WTC11 (cell line): ENCODE measurements around the gene HSD17B12. TPM values are rescaled to one million over a fixed set of nuclear protein-coding genes. Genes with fewer than 3 reads are reported as not detected.

ENCODE experiments used
- ATAC-seq: fragments of 200-7000 bp; cut with Tn5 transposase; 2 replicates; pipeline ENCODE4 v1.10.0; 2021; ENCODE audit warnings: mild to moderate bottlenecking, moderate library complexity
- CTCF ChIA-PET: fragments of 300-600 bp; sonication (Branson Sonifier 250); formaldehyde crosslinking; loops from one replicate; lab custom pipeline; 2021; ENCODE audit warnings: antibody characterized with exemption; lab: Charles Lee
- POLR2A ChIA-PET: fragments of 350-600 bp; sonication (Branson Sonifier 250); formaldehyde crosslinking; loops from one replicate; lab custom pipeline; 2021; ENCODE audit warnings: antibody characterized with exemption; lab: Charles Lee
- DNase-seq: peaks from one replicate; pipeline ENCODE4 v3.0.0; 2021; ENCODE audit warnings: low spot score
- H3K27ac Mint-ChIP-seq: 2 replicates; pipeline ENCODE4 v1.8.0; 2021; ENCODE audit warnings: mixed read lengths
- H3K27me3 Mint-ChIP-seq: 2 replicates; pipeline ENCODE4 v1.8.0; 2021; ENCODE audit warnings: low read depth, mild to moderate bottlenecking, moderate library complexity, mixed read lengths
- H3K36me3 Mint-ChIP-seq: 2 replicates; pipeline ENCODE4 v1.8.0; 2021; ENCODE audit warnings: mixed read lengths
- H3K4me1 Mint-ChIP-seq: 2 replicates; pipeline ENCODE4 v1.8.0; 2022; ENCODE audit warnings: mixed read lengths
- H3K4me3 Mint-ChIP-seq: 2 replicates; pipeline ENCODE4 v1.8.0; 2021; ENCODE audit warnings: mild to moderate bottlenecking, moderate library complexity, mixed read lengths
- H3K9me3 Mint-ChIP-seq: 2 replicates; pipeline ENCODE4 v1.8.0; 2021; ENCODE audit warnings: mixed read lengths
- CBFB ChIP-seq: sonication (generic); formaldehyde crosslinking; IDR thresholded peaks from 2 replicates; pipeline ENCODE4 v1.8.1; 2022; ENCODE audit warnings: mild to moderate bottlenecking, low read depth, missing genetic modification reagents
- EMX1 ChIP-seq: fragments of 250-450 bp; sonication (Bioruptor Pico); IDR thresholded peaks from 2 replicates; pipeline ENCODE4 v1.8.0; 2021; ENCODE audit warnings: mild to moderate bottlenecking
- FOXK1 ChIP-seq: sonication (generic); formaldehyde crosslinking; IDR thresholded peaks from 2 replicates; pipeline ENCODE4 v1.8.0; 2022; ENCODE audit warnings: mild to moderate bottlenecking, moderate library complexity, missing genetic modification reagents
- GABPB1 ChIP-seq: sonication (generic); formaldehyde crosslinking; IDR thresholded peaks from 2 replicates; pipeline ENCODE4 v1.8.1; 2023; ENCODE audit warnings: mild to moderate bottlenecking, missing genetic modification reagents
- GTF2I ChIP-seq: fragments of 250-450 bp; sonication (Bioruptor Pico); conservative IDR thresholded peaks from 2 replicates; pipeline ENCODE4 v1.4.0; 2021; ENCODE audit warnings: mild to moderate bottlenecking
- HMGA2 ChIP-seq: fragments of 250-450 bp; sonication (Bioruptor Pico); IDR thresholded peaks from 2 replicates; pipeline ENCODE4 v1.4.0; 2021; ENCODE audit warnings: mild to moderate bottlenecking, moderate library complexity
- NFATC4 ChIP-seq: fragments of 250-450 bp; sonication (Bioruptor Pico); IDR thresholded peaks from 2 replicates; pipeline ENCODE4 v1.9.0; 2021; ENCODE audit warnings: mild to moderate bottlenecking
- NFE2L1 ChIP-seq: sonication (generic); formaldehyde crosslinking; IDR thresholded peaks from 2 replicates; pipeline ENCODE4 v1.8.1; 2023; ENCODE audit warnings: missing genetic modification reagents
- NFYB ChIP-seq: sonication (generic); formaldehyde crosslinking; conservative IDR thresholded peaks from 2 replicates; pipeline ENCODE4 v1.8.0; 2022; ENCODE audit warnings: low read depth, missing genetic modification reagents
- NR1H2 ChIP-seq: sonication (generic); formaldehyde crosslinking; IDR thresholded peaks from 2 replicates; pipeline ENCODE4 v1.9.0; 2021; ENCODE audit warnings: mild to moderate bottlenecking, moderate library complexity, missing genetic modification reagents
- NR3C1 ChIP-seq: sonication (generic); formaldehyde crosslinking; conservative IDR thresholded peaks from 2 replicates; pipeline ENCODE4 v1.8.1; 2023; ENCODE audit warnings: low read depth, mild to moderate bottlenecking, missing genetic modification reagents
- TEAD1 ChIP-seq: sonication (generic); formaldehyde crosslinking; IDR thresholded peaks from 2 replicates; pipeline ENCODE4 v1.8.0; 2022; ENCODE audit warnings: mild to moderate bottlenecking, missing genetic modification reagents
- ZNF138 ChIP-seq: sonication (generic); formaldehyde crosslinking; conservative IDR thresholded peaks from 2 replicates; pipeline ENCODE4 v1.8.1; 2022; ENCODE audit warnings: mild to moderate bottlenecking, moderate library complexity, missing genetic modification reagents
- total RNA-seq: library from RNA; stranded (reverse); gene quantifications from 3 replicates; pipeline ENCODE4 v1.2.3, GENCODE V29; 2021
- TF ChIP-seq, protein P1 (sequence below): sonication (generic); formaldehyde crosslinking; IDR thresholded peaks from 2 replicates; pipeline ENCODE4 v1.8.0; 2023; ENCODE audit warnings: missing genetic modification reagents, mild to moderate bottlenecking, borderline replicate concordance
- TF ChIP-seq, protein P2 (sequence below): sonication (generic); formaldehyde crosslinking; IDR thresholded peaks from 2 replicates; pipeline ENCODE4 v1.8.1; 2023; ENCODE audit warnings: mild to moderate bottlenecking, missing genetic modification reagents, borderline replicate concordance
- TF ChIP-seq, protein P3 (sequence below): fragments of 250-450 bp; sonication (Bioruptor Pico); IDR thresholded peaks from 2 replicates; pipeline ENCODE4 v1.9.0; 2021; ENCODE audit warnings: mild to moderate bottlenecking
- TF ChIP-seq, protein P4 (sequence below): sonication (generic); formaldehyde crosslinking; IDR thresholded peaks from 2 replicates; pipeline ENCODE4 v1.8.1; 2023; ENCODE audit warnings: mild to moderate bottlenecking, missing genetic modification reagents, moderate library complexity
- TF ChIP-seq, protein P5 (sequence below): sonication (generic); formaldehyde crosslinking; IDR thresholded peaks from 2 replicates; pipeline ENCODE4 v1.8.0; 2023; ENCODE audit warnings: missing genetic modification reagents
- TF ChIP-seq, protein P6 (sequence below): sonication (generic); formaldehyde crosslinking; conservative IDR thresholded peaks from 2 replicates; pipeline ENCODE4 v1.8.1; 2023; ENCODE audit warnings: mild to moderate bottlenecking, low read depth, missing genetic modification reagents, moderate library complexity

The HSD17B12 gene
- total RNA-seq, 1 experiment from 2014 or later, result 149 TPM

DNA sequence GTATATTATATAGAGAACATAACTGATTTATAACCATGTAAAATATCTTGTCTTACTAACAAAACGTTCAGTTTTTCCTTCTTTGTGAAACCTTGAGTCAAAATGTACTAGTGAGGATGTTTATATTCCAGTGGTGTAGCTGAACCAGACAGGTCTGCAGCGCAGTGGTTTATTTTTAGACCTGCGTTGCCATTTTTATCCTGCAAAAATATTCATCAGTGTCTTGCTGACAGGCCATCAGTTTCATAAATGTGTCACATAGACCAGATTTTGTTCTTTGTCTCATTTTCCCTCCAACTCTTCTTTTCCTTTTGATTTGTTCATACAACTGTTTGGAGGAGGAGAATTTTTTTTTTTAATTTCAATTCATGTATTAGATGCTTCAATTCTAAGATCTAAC lies 43.1 kb downstream of the HSD17B12 start (continued):
- TF ChIP-seq, protein P1, sequence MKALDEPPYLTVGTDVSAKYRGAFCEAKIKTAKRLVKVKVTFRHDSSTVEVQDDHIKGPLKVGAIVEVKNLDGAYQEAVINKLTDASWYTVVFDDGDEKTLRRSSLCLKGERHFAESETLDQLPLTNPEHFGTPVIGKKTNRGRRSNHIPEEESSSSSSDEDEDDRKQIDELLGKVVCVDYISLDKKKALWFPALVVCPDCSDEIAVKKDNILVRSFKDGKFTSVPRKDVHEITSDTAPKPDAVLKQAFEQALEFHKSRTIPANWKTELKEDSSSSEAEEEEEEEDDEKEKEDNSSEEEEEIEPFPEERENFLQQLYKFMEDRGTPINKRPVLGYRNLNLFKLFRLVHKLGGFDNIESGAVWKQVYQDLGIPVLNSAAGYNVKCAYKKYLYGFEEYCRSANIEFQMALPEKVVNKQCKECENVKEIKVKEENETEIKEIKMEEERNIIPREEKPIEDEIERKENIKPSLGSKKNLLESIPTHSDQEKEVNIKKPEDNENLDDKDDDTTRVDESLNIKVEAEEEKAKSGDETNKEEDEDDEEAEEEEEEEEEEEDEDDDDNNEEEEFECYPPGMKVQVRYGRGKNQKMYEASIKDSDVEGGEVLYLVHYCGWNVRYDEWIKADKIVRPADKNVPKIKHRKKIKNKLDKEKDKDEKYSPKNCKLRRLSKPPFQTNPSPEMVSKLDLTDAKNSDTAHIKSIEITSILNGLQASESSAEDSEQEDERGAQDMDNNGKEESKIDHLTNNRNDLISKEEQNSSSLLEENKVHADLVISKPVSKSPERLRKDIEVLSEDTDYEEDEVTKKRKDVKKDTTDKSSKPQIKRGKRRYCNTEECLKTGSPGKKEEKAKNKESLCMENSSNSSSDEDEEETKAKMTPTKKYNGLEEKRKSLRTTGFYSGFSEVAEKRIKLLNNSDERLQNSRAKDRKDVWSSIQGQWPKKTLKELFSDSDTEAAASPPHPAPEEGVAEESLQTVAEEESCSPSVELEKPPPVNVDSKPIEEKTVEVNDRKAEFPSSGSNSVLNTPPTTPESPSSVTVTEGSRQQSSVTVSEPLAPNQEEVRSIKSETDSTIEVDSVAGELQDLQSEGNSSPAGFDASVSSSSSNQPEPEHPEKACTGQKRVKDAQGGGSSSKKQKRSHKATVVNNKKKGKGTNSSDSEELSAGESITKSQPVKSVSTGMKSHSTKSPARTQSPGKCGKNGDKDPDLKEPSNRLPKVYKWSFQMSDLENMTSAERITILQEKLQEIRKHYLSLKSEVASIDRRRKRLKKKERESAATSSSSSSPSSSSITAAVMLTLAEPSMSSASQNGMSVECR (CRISPR knock-in tag), result no peak
- TF ChIP-seq ZNF138 (CRISPR knock-in tag), result no peak
- TF ChIP-seq, protein P2, sequence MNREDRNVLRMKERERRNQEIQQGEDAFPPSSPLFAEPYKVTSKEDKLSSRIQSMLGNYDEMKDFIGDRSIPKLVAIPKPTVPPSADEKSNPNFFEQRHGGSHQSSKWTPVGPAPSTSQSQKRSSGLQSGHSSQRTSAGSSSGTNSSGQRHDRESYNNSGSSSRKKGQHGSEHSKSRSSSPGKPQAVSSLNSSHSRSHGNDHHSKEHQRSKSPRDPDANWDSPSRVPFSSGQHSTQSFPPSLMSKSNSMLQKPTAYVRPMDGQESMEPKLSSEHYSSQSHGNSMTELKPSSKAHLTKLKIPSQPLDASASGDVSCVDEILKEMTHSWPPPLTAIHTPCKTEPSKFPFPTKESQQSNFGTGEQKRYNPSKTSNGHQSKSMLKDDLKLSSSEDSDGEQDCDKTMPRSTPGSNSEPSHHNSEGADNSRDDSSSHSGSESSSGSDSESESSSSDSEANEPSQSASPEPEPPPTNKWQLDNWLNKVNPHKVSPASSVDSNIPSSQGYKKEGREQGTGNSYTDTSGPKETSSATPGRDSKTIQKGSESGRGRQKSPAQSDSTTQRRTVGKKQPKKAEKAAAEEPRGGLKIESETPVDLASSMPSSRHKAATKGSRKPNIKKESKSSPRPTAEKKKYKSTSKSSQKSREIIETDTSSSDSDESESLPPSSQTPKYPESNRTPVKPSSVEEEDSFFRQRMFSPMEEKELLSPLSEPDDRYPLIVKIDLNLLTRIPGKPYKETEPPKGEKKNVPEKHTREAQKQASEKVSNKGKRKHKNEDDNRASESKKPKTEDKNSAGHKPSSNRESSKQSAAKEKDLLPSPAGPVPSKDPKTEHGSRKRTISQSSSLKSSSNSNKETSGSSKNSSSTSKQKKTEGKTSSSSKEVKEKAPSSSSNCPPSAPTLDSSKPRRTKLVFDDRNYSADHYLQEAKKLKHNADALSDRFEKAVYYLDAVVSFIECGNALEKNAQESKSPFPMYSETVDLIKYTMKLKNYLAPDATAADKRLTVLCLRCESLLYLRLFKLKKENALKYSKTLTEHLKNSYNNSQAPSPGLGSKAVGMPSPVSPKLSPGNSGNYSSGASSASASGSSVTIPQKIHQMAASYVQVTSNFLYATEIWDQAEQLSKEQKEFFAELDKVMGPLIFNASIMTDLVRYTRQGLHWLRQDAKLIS (CRISPR knock-in tag), result no peak
- TF ChIP-seq, protein P3, sequence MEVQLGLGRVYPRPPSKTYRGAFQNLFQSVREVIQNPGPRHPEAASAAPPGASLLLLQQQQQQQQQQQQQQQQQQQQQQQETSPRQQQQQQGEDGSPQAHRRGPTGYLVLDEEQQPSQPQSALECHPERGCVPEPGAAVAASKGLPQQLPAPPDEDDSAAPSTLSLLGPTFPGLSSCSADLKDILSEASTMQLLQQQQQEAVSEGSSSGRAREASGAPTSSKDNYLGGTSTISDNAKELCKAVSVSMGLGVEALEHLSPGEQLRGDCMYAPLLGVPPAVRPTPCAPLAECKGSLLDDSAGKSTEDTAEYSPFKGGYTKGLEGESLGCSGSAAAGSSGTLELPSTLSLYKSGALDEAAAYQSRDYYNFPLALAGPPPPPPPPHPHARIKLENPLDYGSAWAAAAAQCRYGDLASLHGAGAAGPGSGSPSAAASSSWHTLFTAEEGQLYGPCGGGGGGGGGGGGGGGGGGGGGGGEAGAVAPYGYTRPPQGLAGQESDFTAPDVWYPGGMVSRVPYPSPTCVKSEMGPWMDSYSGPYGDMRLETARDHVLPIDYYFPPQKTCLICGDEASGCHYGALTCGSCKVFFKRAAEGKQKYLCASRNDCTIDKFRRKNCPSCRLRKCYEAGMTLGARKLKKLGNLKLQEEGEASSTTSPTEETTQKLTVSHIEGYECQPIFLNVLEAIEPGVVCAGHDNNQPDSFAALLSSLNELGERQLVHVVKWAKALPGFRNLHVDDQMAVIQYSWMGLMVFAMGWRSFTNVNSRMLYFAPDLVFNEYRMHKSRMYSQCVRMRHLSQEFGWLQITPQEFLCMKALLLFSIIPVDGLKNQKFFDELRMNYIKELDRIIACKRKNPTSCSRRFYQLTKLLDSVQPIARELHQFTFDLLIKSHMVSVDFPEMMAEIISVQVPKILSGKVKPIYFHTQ (CRISPR knock-in tag), result no peak

DNA sequence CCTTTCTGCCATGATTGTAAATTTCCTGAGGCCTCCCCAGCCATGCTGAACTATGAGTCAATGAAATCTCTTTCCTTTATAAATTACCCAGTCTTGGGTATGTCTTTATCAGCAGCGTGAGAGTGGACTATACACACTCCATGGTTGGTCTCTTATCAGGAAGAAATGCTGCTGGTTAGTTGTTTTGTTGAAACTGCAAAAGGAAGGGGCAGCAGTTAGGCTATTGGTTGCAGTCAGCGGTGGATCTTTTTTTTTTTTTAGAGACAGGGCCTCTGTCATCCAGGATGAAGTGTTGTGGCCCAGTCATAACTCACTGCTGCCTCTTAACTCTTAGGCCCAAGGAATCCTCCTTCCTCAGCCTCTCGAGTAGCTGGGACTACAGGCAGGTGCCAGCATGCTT lies 51.7 kb downstream of the HSD17B12 start:
- TF ChIP-seq NR3C1 (CRISPR knock-in tag) (no peak), NFE2L1 (CRISPR knock-in tag) (no peak)
- H3K36me3 Mint-ChIP-seq, result peaks cover 13% of the 10 kb centered on the region
- no peaks in the 10 kb centered on the region for H3K27me3 Mint-ChIP-seq
- no peak overlapping the region for H3K4me3 Mint-ChIP-seq
- H3K4me1 Mint-ChIP-seq, result peaks cover 28% of the 10 kb centered on the region
- ATAC-seq (no peak), DNase-seq (no peak)
- ChIA-PET POLR2A (no interaction called here), CTCF (no interaction called here)
- no peaks in the 10 kb centered on the region for H3K9me3 Mint-ChIP-seq
- peak overlapping the region; percentile 89 for H3K27ac Mint-ChIP-seq

DNA sequence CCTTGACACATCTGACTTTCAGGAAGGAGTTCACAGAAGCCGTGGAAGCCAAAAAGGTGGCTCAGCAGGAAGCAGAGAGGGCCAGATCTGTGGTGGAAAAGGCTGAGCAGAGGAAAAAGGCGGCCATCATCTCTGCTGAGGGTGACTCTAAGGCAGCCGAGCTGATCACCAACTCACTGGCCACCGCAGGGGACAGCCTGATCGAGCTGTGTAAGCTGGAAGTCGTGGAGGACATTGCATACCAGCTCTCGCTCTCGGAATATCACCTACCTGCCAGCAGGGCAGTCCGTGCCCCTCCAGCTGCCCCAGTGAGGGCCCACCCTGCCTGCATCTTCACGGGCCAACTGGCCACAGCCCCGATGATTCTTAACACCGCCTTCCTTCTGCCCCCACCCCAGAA lies 53.7 kb downstream of the HSD17B12 start:
- peaks cover 45% of the 10 kb centered on the region for H3K4me1 Mint-ChIP-seq
- DNase-seq, result no peak
- ChIA-PET CTCF (no interaction called here), POLR2A (no interaction called here)
- no peaks in the 10 kb centered on the region for H3K9me3 Mint-ChIP-seq
- H3K36me3 Mint-ChIP-seq, result peaks cover 13% of the 10 kb centered on the region
- H3K27ac Mint-ChIP-seq, result peak overlapping the region; percentile 25
- no peak overlapping the region for H3K4me3 Mint-ChIP-seq
- H3K27me3 Mint-ChIP-seq, result no peaks in the 10 kb centered on the region
- TF ChIP-seq EMX1 (CRISPR knock-in tag), result no peak
- no peak for TF ChIP-seq GABPB1 (CRISPR knock-in tag)
- no peak for TF ChIP-seq GTF2I (CRISPR knock-in tag)
- no peak for TF ChIP-seq NFATC4
- no peak for TF ChIP-seq TEAD1 (CRISPR knock-in tag)
- TF ChIP-seq HMGA2, result no peak
- TF ChIP-seq, protein P4, sequence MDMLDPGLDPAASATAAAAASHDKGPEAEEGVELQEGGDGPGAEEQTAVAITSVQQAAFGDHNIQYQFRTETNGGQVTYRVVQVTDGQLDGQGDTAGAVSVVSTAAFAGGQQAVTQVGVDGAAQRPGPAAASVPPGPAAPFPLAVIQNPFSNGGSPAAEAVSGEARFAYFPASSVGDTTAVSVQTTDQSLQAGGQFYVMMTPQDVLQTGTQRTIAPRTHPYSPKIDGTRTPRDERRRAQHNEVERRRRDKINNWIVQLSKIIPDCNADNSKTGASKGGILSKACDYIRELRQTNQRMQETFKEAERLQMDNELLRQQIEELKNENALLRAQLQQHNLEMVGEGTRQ (CRISPR knock-in tag), result no peak
- TF ChIP-seq, protein P5, sequence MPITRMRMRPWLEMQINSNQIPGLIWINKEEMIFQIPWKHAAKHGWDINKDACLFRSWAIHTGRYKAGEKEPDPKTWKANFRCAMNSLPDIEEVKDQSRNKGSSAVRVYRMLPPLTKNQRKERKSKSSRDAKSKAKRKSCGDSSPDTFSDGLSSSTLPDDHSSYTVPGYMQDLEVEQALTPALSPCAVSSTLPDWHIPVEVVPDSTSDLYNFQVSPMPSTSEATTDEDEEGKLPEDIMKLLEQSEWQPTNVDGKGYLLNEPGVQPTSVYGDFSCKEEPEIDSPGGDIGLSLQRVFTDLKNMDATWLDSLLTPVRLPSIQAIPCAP, result no peak
- no peak for TF ChIP-seq ZNF138 (CRISPR knock-in tag)
- no peak for TF ChIP-seq NR1H2
- TF ChIP-seq NFYB (CRISPR knock-in tag), result no peak
- TF ChIP-seq NR3C1 (CRISPR knock-in tag), result no peak
- TF ChIP-seq, protein P6, sequence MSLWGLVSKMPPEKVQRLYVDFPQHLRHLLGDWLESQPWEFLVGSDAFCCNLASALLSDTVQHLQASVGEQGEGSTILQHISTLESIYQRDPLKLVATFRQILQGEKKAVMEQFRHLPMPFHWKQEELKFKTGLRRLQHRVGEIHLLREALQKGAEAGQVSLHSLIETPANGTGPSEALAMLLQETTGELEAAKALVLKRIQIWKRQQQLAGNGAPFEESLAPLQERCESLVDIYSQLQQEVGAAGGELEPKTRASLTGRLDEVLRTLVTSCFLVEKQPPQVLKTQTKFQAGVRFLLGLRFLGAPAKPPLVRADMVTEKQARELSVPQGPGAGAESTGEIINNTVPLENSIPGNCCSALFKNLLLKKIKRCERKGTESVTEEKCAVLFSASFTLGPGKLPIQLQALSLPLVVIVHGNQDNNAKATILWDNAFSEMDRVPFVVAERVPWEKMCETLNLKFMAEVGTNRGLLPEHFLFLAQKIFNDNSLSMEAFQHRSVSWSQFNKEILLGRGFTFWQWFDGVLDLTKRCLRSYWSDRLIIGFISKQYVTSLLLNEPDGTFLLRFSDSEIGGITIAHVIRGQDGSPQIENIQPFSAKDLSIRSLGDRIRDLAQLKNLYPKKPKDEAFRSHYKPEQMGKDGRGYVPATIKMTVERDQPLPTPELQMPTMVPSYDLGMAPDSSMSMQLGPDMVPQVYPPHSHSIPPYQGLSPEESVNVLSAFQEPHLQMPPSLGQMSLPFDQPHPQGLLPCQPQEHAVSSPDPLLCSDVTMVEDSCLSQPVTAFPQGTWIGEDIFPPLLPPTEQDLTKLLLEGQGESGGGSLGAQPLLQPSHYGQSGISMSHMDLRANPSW (CRISPR knock-in tag), result no peak
- no peak for TF ChIP-seq FOXK1 (CRISPR knock-in tag)
- no peak for TF ChIP-seq CBFB (CRISPR knock-in tag)
- ATAC-seq, result no peak
